Trophoblast cell (in vitro differentiated cells and primary cell): ENCODE measurements around the gene CAV1.

Experiments
- DNase-seq, 2 donors: peaks; one replicate each; pipeline ENCODE4 v3.0.0-alpha.2; 2016
- H2AFZ ChIP-seq: 2 replicates; pipeline ENCODE4 v1.6.1; 2013; ENCODE audit warnings: low read length, moderate library complexity, mild to moderate bottlenecking; ENCODE audit not compliant: insufficient read depth, poor library complexity
- H2AK5ac ChIP-seq: 2 replicates; pipeline ENCODE4 v1.6.1; 2013; ENCODE audit warnings: mild to moderate bottlenecking, low read length
- H2BK120ac ChIP-seq: 2 replicates; pipeline ENCODE4 v1.6.1; 2013; ENCODE audit warnings: low read length, mild to moderate bottlenecking, moderate library complexity; ENCODE audit not compliant: insufficient read depth, poor library complexity
- H2BK12ac ChIP-seq: 2 replicates; pipeline ENCODE4 v1.6.1; 2013; ENCODE audit warnings: mild to moderate bottlenecking, low read length, moderate library complexity
- H2BK5ac ChIP-seq: 2 replicates; pipeline ENCODE4 v1.6.1; 2013; ENCODE audit warnings: low read length, low read depth, moderate library complexity, mild to moderate bottlenecking; ENCODE audit not compliant: poor library complexity
- H3K14ac ChIP-seq: 2 replicates; pipeline ENCODE4 v1.6.1; 2013; ENCODE audit warnings: mild to moderate bottlenecking, low read length
- H3K18ac ChIP-seq: 2 replicates; pipeline ENCODE4 v1.6.1; 2013; ENCODE audit warnings: mild to moderate bottlenecking, low read length
- H3K23ac ChIP-seq: 2 replicates; pipeline ENCODE4 v1.6.1; 2013; ENCODE audit warnings: low read length
- H3K27ac ChIP-seq: 2 replicates; pipeline ENCODE4 v1.5.1; 2013; ENCODE audit warnings: low read depth, mild to moderate bottlenecking, inconsistent platforms, low read length, moderate library complexity
- H3K27me3 ChIP-seq: 2 replicates; pipeline ENCODE4 v1.6.1; 2013; ENCODE audit warnings: inconsistent platforms, mild to moderate bottlenecking, low read length, moderate library complexity; ENCODE audit not compliant: insufficient read depth
- H3K36me3 ChIP-seq, 2 experiments: 1 replicate in 1 of 2; 2 replicates in 1 of 2; pipeline ENCODE4 v1.6.1; 2013; ENCODE audit warnings: low read length in 2 of 2, mild to moderate bottlenecking in 2 of 2, moderate library complexity in 1 of 2; ENCODE audit not compliant: insufficient read depth in 2 of 2, control insufficient read depth in 1 of 2
- H3K4ac ChIP-seq: 2 replicates; pipeline ENCODE4 v1.6.1; 2013; ENCODE audit warnings: low read depth, mild to moderate bottlenecking, low read length, moderate library complexity
- H3K4me1 ChIP-seq, 2 experiments: 1 replicate in 1 of 2; 2 replicates in 1 of 2; pipeline ENCODE4 v1.6.1; 2013; ENCODE audit warnings: low read length in 2 of 2, mild to moderate bottlenecking in 2 of 2, moderate library complexity in 1 of 2; ENCODE audit not compliant: insufficient read depth in 2 of 2, control insufficient read depth in 1 of 2
- H3K4me2 ChIP-seq: 2 replicates; pipeline ENCODE4 v1.6.1; 2013; ENCODE audit warnings: inconsistent platforms, mild to moderate bottlenecking, low read length, moderate library complexity
- H3K4me3 ChIP-seq: 2 replicates; pipeline ENCODE4 v1.5.1; 2013; ENCODE audit warnings: mild to moderate bottlenecking, low read depth, low read length, inconsistent platforms
- H3K79me1 ChIP-seq: one replicate; pipeline ENCODE4 v1.6.1; 2013; ENCODE audit warnings: low read length
- H3K79me2 ChIP-seq: 2 replicates; pipeline ENCODE4 v1.6.1; 2013; ENCODE audit warnings: low read length, mild to moderate bottlenecking; ENCODE audit not compliant: control insufficient read depth, insufficient read depth, poor library complexity
- H3K9ac ChIP-seq: 2 replicates; pipeline ENCODE4 v1.6.1; 2013; ENCODE audit warnings: mild to moderate bottlenecking, low read length
- H3K9me3 ChIP-seq: 2 replicates; pipeline ENCODE4 v1.6.1; 2013; ENCODE audit warnings: low read depth, mild to moderate bottlenecking, control low read depth, inconsistent platforms, low read length; ENCODE audit not compliant: insufficient read depth
- H4K12ac ChIP-seq: 2 replicates; pipeline ENCODE4 v1.6.1; 2013; ENCODE audit warnings: low read depth, mild to moderate bottlenecking, low read length, moderate library complexity
- H4K8ac ChIP-seq: 2 replicates; pipeline ENCODE4 v1.6.1; 2013; ENCODE audit warnings: low read depth, mild to moderate bottlenecking, low read length, moderate library complexity
- H4K91ac ChIP-seq: one replicate; pipeline ENCODE4 v1.6.1; 2013; ENCODE audit warnings: low read depth, mild to moderate bottlenecking, low read length, moderate library complexity
- WGBS: extraction: QIAGEN DNeasy Blood & Tissue Kit; methylation state at CpG from one replicate; pipeline ENCODE4 v1.1.7; 2013; ENCODE audit warnings: missing lambda C conversion rate; ENCODE audit not compliant: insufficient read length, insufficient coverage; ENCODE audit errors: extremely low coverage; 5-methylcytosine and 5-hydroxymethylcytosine counted together

CAV1 gene

GRCh38 chr7:116518961-116519360 is 5.9 kb upstream of the CAV1 start:
- no peak overlapping the region for H2BK5ac ChIP-seq
- no peak overlapping the region for H4K8ac ChIP-seq
- no peak overlapping the region for H3K23ac ChIP-seq
- no peak overlapping the region for H2AFZ ChIP-seq
- H3K4ac ChIP-seq, result no peak overlapping the region
- no peak overlapping the region for H3K4me2 ChIP-seq
- no peak for DNase-seq
- H2BK120ac ChIP-seq, result peak overlapping the region; percentile 6
- no peaks in the 10 kb centered on the region for H3K79me2 ChIP-seq
- H2AK5ac ChIP-seq, result no peak overlapping the region
- H3K9me3 ChIP-seq, result no peaks in the 10 kb centered on the region
- H2BK12ac ChIP-seq, result no peak overlapping the region
- no peak overlapping the region for H3K18ac ChIP-seq
- no peaks in the 10 kb centered on the region for H3K79me1 ChIP-seq
- no peak overlapping the region for H4K12ac ChIP-seq
- H3K14ac ChIP-seq, result no peak overlapping the region
- no peak overlapping the region for H3K4me3 ChIP-seq
- H3K27me3 ChIP-seq, result no peaks in the 10 kb centered on the region
- H4K91ac ChIP-seq, result no peak overlapping the region
- no peaks in the 10 kb centered on the region for H3K36me3 ChIP-seq
- no peak overlapping the region for H3K27ac ChIP-seq
- no peaks in the 10 kb centered on the region for H3K4me1 ChIP-seq
- H3K9ac ChIP-seq, result no peak overlapping the region

DNA sequence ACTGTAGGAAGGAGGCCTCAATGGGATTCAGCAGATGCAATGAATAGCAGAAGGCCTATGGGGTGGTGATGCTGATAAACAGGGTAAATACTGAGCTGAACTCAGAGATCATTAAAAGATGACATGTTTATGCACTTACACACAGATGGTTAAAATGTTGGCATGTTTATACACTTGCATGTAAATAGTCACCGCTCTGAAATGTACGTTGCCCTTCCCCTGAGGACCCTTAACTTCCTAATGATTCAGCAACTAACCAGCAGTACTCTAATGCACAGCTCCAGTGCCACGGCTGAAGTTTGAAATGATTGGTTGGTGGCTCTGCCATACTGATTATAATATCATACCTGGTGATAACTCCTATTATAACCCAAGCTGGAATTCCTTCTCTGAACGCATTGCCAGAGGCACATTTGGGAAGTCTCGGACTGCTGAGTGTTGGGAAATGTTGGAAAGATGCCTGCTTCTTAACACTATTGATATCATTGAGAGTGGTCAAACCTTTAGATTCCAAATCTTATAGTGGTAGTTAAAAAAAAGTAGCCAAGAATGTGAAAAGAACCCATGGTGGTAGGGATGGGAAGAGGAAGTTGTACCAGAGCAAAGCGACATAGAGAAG is 3.7 kb upstream of the CAV1 start:
- H2BK12ac ChIP-seq, result no peak overlapping the region
- WGBS, result no CpG with 5 or more reads among the region's 6 CpGs
- no peak overlapping the region for H3K4me2 ChIP-seq

GRCh38 chr7:116522247-116522646 is 2.6 kb upstream of the CAV1 start:
- Histone ChIP-seq H2BK12ac (no peak overlapping the region), H3K9ac (no peak overlapping the region), H3K18ac (no peak overlapping the region), H2BK5ac (no peak overlapping the region), H3K14ac (no peak overlapping the region), H4K91ac (no peak overlapping the region), H4K12ac (no peak overlapping the region), H3K9me3 (no peaks in the 10 kb centered on the region), H3K4me2 (no peak overlapping the region), H3K27ac (no peak overlapping the region), H3K79me1 (peaks cover 6% of the 10 kb centered on the region), H4K8ac (no peak overlapping the region), H2AFZ (no peak overlapping the region), H2BK120ac (no peak overlapping the region), H3K4ac (no peak overlapping the region), H3K79me2 (no peaks in the 10 kb centered on the region), H3K4me1 (peaks cover 12 to 17% of the 10 kb centered on the region in 2 experiments), H3K23ac (no peak overlapping the region), H2AK5ac (no peak overlapping the region), H3K36me3 (no peaks in the 10 kb centered on the region), H3K27me3 (peaks cover 6% of the 10 kb centered on the region), H3K4me3 (no peak overlapping the region)
- no CpG with 5 or more reads among the region's 5 CpGs for WGBS
- DNase-seq, result no peak

More for the DNA sequence above, 3.7 kb upstream of the CAV1 start:
- no peak overlapping the region for H3K4ac ChIP-seq
- H3K79me1 ChIP-seq, result peaks cover 6% of the 10 kb centered on the region
- no peak overlapping the region for H2AK5ac ChIP-seq
- peak; percentile 39 to 50 for DNase-seq
- no peak overlapping the region for H2BK5ac ChIP-seq
- H4K91ac ChIP-seq, result no peak overlapping the region
- H3K4me1 ChIP-seq, result peaks cover 8 to 13% of the 10 kb centered on the region in 2 experiments
- no peak overlapping the region for H3K14ac ChIP-seq
- no peak overlapping the region for H2AFZ ChIP-seq
- H3K9me3 ChIP-seq, result no peaks in the 10 kb centered on the region
- H4K8ac ChIP-seq, result no peak overlapping the region
- no peaks in the 10 kb centered on the region for H3K36me3 ChIP-seq
- no peak overlapping the region for H3K18ac ChIP-seq
- no peak overlapping the region for H2BK120ac ChIP-seq
- H3K79me2 ChIP-seq, result no peaks in the 10 kb centered on the region
- H3K27ac ChIP-seq, result no peak overlapping the region
- peaks cover 6% of the 10 kb centered on the region for H3K27me3 ChIP-seq
- no peak overlapping the region for H3K23ac ChIP-seq
- H3K4me3 ChIP-seq, result no peak overlapping the region
- H3K9ac ChIP-seq, result no peak overlapping the region
- no peak overlapping the region for H4K12ac ChIP-seq

DNA sequence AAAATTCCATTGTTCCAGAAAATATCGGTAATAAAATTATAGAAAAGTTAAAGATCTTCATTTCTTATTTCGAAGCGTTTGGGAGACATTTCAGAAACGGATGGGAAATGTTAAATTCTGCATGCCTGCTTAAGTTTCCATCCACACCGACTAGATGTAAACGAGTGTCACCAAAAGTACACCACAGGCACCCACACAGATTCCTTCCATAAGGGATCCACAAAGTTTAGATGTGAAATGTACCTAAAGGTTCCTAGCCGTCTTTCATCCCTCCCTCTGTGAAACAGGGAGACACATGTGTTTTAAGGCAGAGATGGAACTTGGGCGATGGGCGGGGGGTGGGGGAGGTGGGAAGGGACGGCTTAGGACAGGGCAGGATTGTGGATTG is 621 bp upstream of the CAV1 start:
- Histone ChIP-seq H3K79me1 (peaks cover 6% of the 10 kb centered on the region), H4K91ac (no peak overlapping the region), H3K4me2 (peak overlapping the region; percentile 83), H3K4me3 (no peak overlapping the region), H3K27me3 (peaks cover 6% of the 10 kb centered on the region), H3K18ac (no peak overlapping the region), H3K9me3 (no peaks in the 10 kb centered on the region), H3K27ac (no peak overlapping the region), H3K36me3 (no peaks in the 10 kb centered on the region), H4K12ac (no peak overlapping the region), H2AFZ (no peak overlapping the region), H3K9ac (no peak overlapping the region), H2AK5ac (no peak overlapping the region), H2BK5ac (no peak overlapping the region), H3K4me1 (peaks cover 12 to 19% of the 10 kb centered on the region in 2 experiments), H3K14ac (no peak overlapping the region), H2BK120ac (no peak overlapping the region), H3K4ac (no peak overlapping the region), H2BK12ac (no peak overlapping the region), H3K23ac (no peak overlapping the region), H3K79me2 (no peaks in the 10 kb centered on the region), H4K8ac (no peak overlapping the region)
- no peak for DNase-seq
- WGBS, result no CpG with 5 or more reads among the region's 10 CpGs
